22Rv1 (cell line): ENCODE measurements around the gene FRMD3.

Experiments
- H3K27ac ChIP-seq: fragments of 450-650 bp; 2 replicates; pipeline ENCODE4 v1.5.1; 2017
- CTCF ChIP-seq: fragments of 450-650 bp; IDR thresholded peaks from 2 replicates; pipeline ENCODE4 v1.5.1; 2017; ENCODE audit warnings: mild to moderate bottlenecking
- ZFX ChIP-seq: fragments of 450-650 bp; IDR thresholded peaks from 2 replicates; pipeline ENCODE4 v1.6.1; 2017; ENCODE audit warnings: antibody characterized with exemption, borderline replicate concordance

FRMD3 gene

GRCh38 chr9:83491413-83491812 lies 46.8 kb downstream of the FRMD3 start:
- no peak overlapping the region for H3K27ac ChIP-seq
- TF ChIP-seq ZFX (no peak), CTCF (no peak)

- no peak for TF ChIP-seq CTCF
- TF ChIP-seq ZFX, result no peak
- H3K27ac ChIP-seq, result no peak overlapping the region
Measured at GRCh38 chr9:83489961-83490360, 48.2 kb downstream of the FRMD3 start.

GRCh38 chr9:83484990-83485389 lies 53.2 kb downstream of the FRMD3 start:
- no peak overlapping the region for H3K27ac ChIP-seq
- TF ChIP-seq CTCF (no peak), ZFX (no peak)

GRCh38 chr9:83483223-83483622 lies 55.0 kb downstream of the FRMD3 start:
- no peak overlapping the region for H3K27ac ChIP-seq
- TF ChIP-seq CTCF (no peak), ZFX (no peak)

GRCh38 chr9:83479765-83480164 lies 58.4 kb downstream of the FRMD3 start:
- TF ChIP-seq ZFX (no peak), CTCF (no peak)
- H3K27ac ChIP-seq, result no peak overlapping the region

- TF ChIP-seq ZFX, result no peak
- H3K27ac ChIP-seq, result no peak overlapping the region
Measured at GRCh38 chr9:83477571-83477970, 60.6 kb downstream of the FRMD3 start.

GRCh38 chr9:83477120-83477519 lies 61.1 kb downstream of the FRMD3 start:
- no peak for TF ChIP-seq CTCF
- no peak for TF ChIP-seq ZFX

GRCh38 chr9:83476513-83476912 lies 61.7 kb downstream of the FRMD3 start:
- H3K27ac ChIP-seq, result no peak overlapping the region
- TF ChIP-seq ZFX (no peak), CTCF (no peak)

More at GRCh38 chr9:83477120-83477519, 61.1 kb downstream of the FRMD3 start:
- H3K27ac ChIP-seq, result no peak overlapping the region
